ENCODE data around the gene NCBP2L. TPM values are rescaled to one million over a fixed set of nuclear protein-coding genes. Genes with fewer than 3 reads are reported as not detected.

Gene NCBP2L
- total and polyA plus RNA-seq, 9 of the 15 experiments (the other 6 are each of a cell fraction or from before 2014, with no cell fraction given), result not detected

- no peaks in the 10 kb centered on the region for H4K20me1 ChIP-seq (replicated peaks; ENCODE audit: control insufficient read depth, insufficient read depth, low read length)
- H3K9ac ChIP-seq (ENCODE audit: insufficient read depth in 1 of 2, low read depth in 2 of 2, low read length in 2 of 2), result no peak overlapping the region; a peak in 1 of 4 replicates
- BruUV-seq (replicated peaks), result no TSS peak
- DNase-seq (ENCODE audit: extremely low read depth in 1 of 4, low spot score in 3 of 4) (no peak), ATAC-seq (no peak; the same call in 2 of the 3 replicates), FAIRE-seq (no peak)
- H3K27me3 ChIP-seq (ENCODE audit: control insufficient read depth in 2 of 2, insufficient read depth in 2 of 2, low read length in 2 of 2), result 0 out of 5 replicates have a peak, but pooled peaks cover 0 to 11% of the 10 kb centered on the region in 2 experiments
- 9% methylated on average over 6 of the region's 7 CpGs for WGBS (ENCODE audit: insufficient coverage, low coverage, missing lambda C conversion rate)
- TF ChIP-seq ZNF316 (IDR thresholded peaks at IDR 0.05), result peak; percentile 65
- TF ChIP-seq MAFG (tag; conservative IDR thresholded peaks at IDR 0.05), result 0 out of 2 replicates have a peak, but pooled peaks have one; percentile 7
- no peak for TF ChIP-seq ZNF586 (CRISPR knock-in tag; conservative IDR thresholded peaks at IDR 0.05)
- no peak for TF ChIP-seq NCOA2 (IDR thresholded peaks at IDR 0.05; ENCODE audit: partially characterized antibody in 2 of 2)
- TF ChIP-seq C11orf30 (IDR thresholded peaks at IDR 0.05; ENCODE audit: low read depth), result peak; percentile 40; the same call in 1 of the 2 replicates
- TF ChIP-seq MAFF (IDR thresholded peaks at IDR 0.05; ENCODE audit: low read length), result 0 out of 2 replicates have a peak, but pooled peaks have one; percentile 7
- 0 out of 4 replicates have a peak, but pooled peaks of 1 of the 2 experiments have one; percentile 2 for TF ChIP-seq ZNF639 (CRISPR knock-in tag; conservative IDR thresholded peaks at IDR 0.05 in 1 of 2, IDR thresholded peaks at IDR 0.05 in 1 of 2)
- 0 out of 2 replicates have a peak, but pooled peaks have one; percentile 43 for TF ChIP-seq ZKSCAN3 (CRISPR knock-in tag; IDR thresholded peaks at IDR 0.05)
- no peaks in the 10 kb centered on the region for H3K9me1 ChIP-seq (ENCODE audit: control insufficient read depth, insufficient read depth, low read length)
- H2AFZ ChIP-seq (ENCODE audit: low read depth, low read length), result no peak overlapping the region
- intact Hi-C loops (cut with micrococcal nuclease) (loop anchor here (1.0 kb wide), 1 partner anchor 67 kb away; no protein-coding TSS in a partner anchor), in situ Hi-C loops (cut with MboI) (no loop called here)
- H3K9me3 ChIP-seq (replicated peaks; ENCODE audit: control insufficient read depth, insufficient read depth, low read depth, low read length), result no peaks in the 10 kb centered on the region
- H3K36me3 ChIP-seq (ENCODE audit: control insufficient read depth, insufficient read depth, low read length), result no peaks in the 10 kb centered on the region
- 0 out of 2 replicates have a peak overlapping the region, but pooled peaks have one; percentile 0 for H3K4me2 ChIP-seq (ENCODE audit: insufficient read depth, low read length)
- peaks cover 12 to 18% of the 10 kb centered on the region in 2 experiments; a peak in 4 of 5 replicates for H3K4me1 ChIP-seq (replicated peaks in 1 of 2; ENCODE audit: control insufficient read depth in 2 of 2, insufficient read depth in 2 of 2, low read length in 2 of 2)
- CTCF ChIA-PET (ENCODE audit: low intra/inter-chr PET ratio), result no interaction called here
- no peak overlapping the region for H3K4me3 ChIP-seq
- POLR2A ChIA-PET, result interaction anchor here (0.8 to 1.1 kb wide), 2 partner anchors 14 to 35 kb away, joined by 3 to 7 read pairs; no protein-coding TSS in a partner anchor
- no peaks in the 10 kb centered on the region for H3K79me2 ChIP-seq (ENCODE audit: control insufficient read depth, insufficient read depth, low read length)
- no peak overlapping the region for H3K27ac ChIP-seq (ENCODE audit: extremely low read depth, low read depth, low read length)
Observed at GRCh38 chrX:107741404-107741790, 36.1 kb upstream of the NCBP2L start.
